Activated naive CD4-positive, alpha-beta T cell treated with anti-CD3 and anti-CD28 coated beads for 36 hours (primary cell): ENCODE results near the gene SELENOW. TPM values are rescaled to one million over a fixed set of nuclear protein-coding genes. Genes with fewer than 3 reads are reported as not detected.
"Not testable (repeated sequence)": the region's sequence is repeated elsewhere in the genome, so short reads cannot be mapped to it uniquely, and the experiment has no call there.

Experiments used
- CTCF ChIA-PET: fragments of 350-600 bp; sonication (Branson Sonifier 250); formaldehyde crosslinking; loops from one replicate; lab custom pipeline; 2021; ENCODE audit warnings: antibody characterized with exemption; lab: Charles Lee
- DNase-seq: peaks from one replicate; pipeline ENCODE4 v3.0.0-alpha.2; 2020
- H3K27ac Mint-ChIP-seq: one replicate; pipeline ENCODE4 v1.8.0; 2021; ENCODE audit warnings: mild to moderate bottlenecking, mixed read lengths
- H3K27me3 Mint-ChIP-seq: one replicate; pipeline ENCODE4 v1.8.0; 2021; ENCODE audit warnings: low read depth, mixed read lengths
- H3K36me3 Mint-ChIP-seq: one replicate; pipeline ENCODE4 v1.8.0; 2021; ENCODE audit warnings: low read depth, mixed read lengths
- H3K4me1 Mint-ChIP-seq: one replicate; pipeline ENCODE4 v1.8.0; 2021; ENCODE audit warnings: low read depth, mixed read lengths
- H3K4me3 Mint-ChIP-seq: one replicate; pipeline ENCODE4 v1.8.0; 2021; ENCODE audit warnings: mild to moderate bottlenecking, moderate library complexity, mixed read lengths
- H3K9me3 Mint-ChIP-seq: one replicate; pipeline ENCODE4 v1.8.0; 2021; ENCODE audit warnings: mixed read lengths
- intact Hi-C: fragments of 100-400 bp; cut with micrococcal nuclease; formaldehyde crosslinking; loops from one replicate; pipeline ENCODE4 v1.15.1; 2023
- total RNA-seq, 2 experiments: library from RNA; stranded (reverse); gene quantifications; one replicate each; pipeline ENCODE4 v1.2.3, GENCODE V29; 2021

Gene SELENOW
- total RNA-seq, 2 experiments from 2014 or later: 146 to 149 TPM

- Mint-ChIP-seq H3K27ac (no peak overlapping the region), H3K27me3 (no peaks in the 10 kb centered on the region), H3K4me1 (no peaks in the 10 kb centered on the region), H3K9me3 (no peaks in the 10 kb centered on the region), H3K4me3 (no peak overlapping the region), H3K36me3 (peaks cover 31% of the 10 kb centered on the region)
- no peak for DNase-seq
- intact Hi-C loops: no loop called here
- CTCF ChIA-PET: interaction anchor here (0.6 kb wide), 2 partner anchors 93 to 161 kb away, joined by 3 to 4 read pairs; no protein-coding TSS in a partner anchor
These were observed 20.1 kb upstream of the SELENOW start for GRCh38 chr19:47758443-47758804.

- no peak for DNase-seq
- Mint-ChIP-seq H3K27me3 (no peaks in the 10 kb centered on the region), H3K4me3 (no peak overlapping the region), H3K36me3 (peaks cover 20% of the 10 kb centered on the region), H3K4me1 (no peaks in the 10 kb centered on the region), H3K9me3 (no peaks in the 10 kb centered on the region), H3K27ac (no peak overlapping the region)
- intact Hi-C loops: no loop called here
- CTCF ChIA-PET: interaction anchor here (1.0 kb wide), 1 partner anchor 28 kb away, joined by 3 read pairs; no protein-coding TSS in a partner anchor
These were observed 17.9 kb upstream of the SELENOW start for GRCh38 chr19:47760632-47760999.

GRCh38 chr19:47761566-47761965 is 16.9 kb upstream of the SELENOW start:
- no peaks in the 10 kb centered on the region for H3K4me1 Mint-ChIP-seq
- DNase-seq: no peak
- intact Hi-C loops: no loop called here
- H3K27me3 Mint-ChIP-seq: no peaks in the 10 kb centered on the region
- H3K9me3 Mint-ChIP-seq: no peaks in the 10 kb centered on the region
- no peak overlapping the region for H3K4me3 Mint-ChIP-seq
- peak overlapping the region; percentile 50 for H3K27ac Mint-ChIP-seq
- CTCF ChIA-PET: no interaction called here
- peaks cover 18% of the 10 kb centered on the region for H3K36me3 Mint-ChIP-seq

- no peak for DNase-seq
- no peaks in the 10 kb centered on the region for H3K9me3 Mint-ChIP-seq
- H3K4me1 Mint-ChIP-seq: no peaks in the 10 kb centered on the region
- no peak overlapping the region for H3K4me3 Mint-ChIP-seq
- H3K36me3 Mint-ChIP-seq: peaks cover 12% of the 10 kb centered on the region
- H3K27ac Mint-ChIP-seq: no peak overlapping the region
- CTCF ChIA-PET: no interaction called here
- intact Hi-C loops: no loop called here
- no peaks in the 10 kb centered on the region for H3K27me3 Mint-ChIP-seq
These were observed 16.4 kb upstream of the SELENOW start for GRCh38 chr19:47762151-47762550.

GRCh38 chr19:47762615-47763308 is 15.7 kb upstream of the SELENOW start:
- intact Hi-C loops: no loop called here
- H3K36me3 Mint-ChIP-seq: peaks cover 10% of the 10 kb centered on the region
- no peaks in the 10 kb centered on the region for H3K9me3 Mint-ChIP-seq
- no peak for DNase-seq
- no peaks in the 10 kb centered on the region for H3K27me3 Mint-ChIP-seq
- no peak overlapping the region for H3K4me3 Mint-ChIP-seq
- CTCF ChIA-PET: no interaction called here
- no peak overlapping the region for H3K27ac Mint-ChIP-seq
- no peaks in the 10 kb centered on the region for H3K4me1 Mint-ChIP-seq

GRCh38 chr19:47764705-47765104 is 13.8 kb upstream of the SELENOW start:
- intact Hi-C loops, H3K27ac Mint-ChIP-seq, H3K4me1 Mint-ChIP-seq, H3K36me3 Mint-ChIP-seq, H3K9me3 Mint-ChIP-seq, H3K27me3 Mint-ChIP-seq, DNase-seq, H3K4me3 Mint-ChIP-seq: not testable (repeated sequence)
- CTCF ChIA-PET: interaction anchor here (1.5 to 2.3 kb wide), 3 partner anchors 23 to 52 kb away, joined by 6 to 11 read pairs (median 6); partner anchors contain the start of gene EHD2

- intact Hi-C loops: loop anchor here (1.0 kb wide), 1 partner anchor 23 kb away; no protein-coding TSS in a partner anchor
- peak; percentile 39 for DNase-seq
- Mint-ChIP-seq H3K36me3 (no peaks in the 10 kb centered on the region), H3K27me3 (peaks cover 4% of the 10 kb centered on the region), H3K27ac (no peak overlapping the region), H3K4me1 (peaks cover 12% of the 10 kb centered on the region), H3K4me3 (no peak overlapping the region), H3K9me3 (no peaks in the 10 kb centered on the region)
- CTCF ChIA-PET: interaction anchor here (0.7 to 2.3 kb wide), 6 partner anchors 14 to 471 kb away, joined by 3 to 11 read pairs (median 5); partner anchors contain the start of gene EHD2
These were observed 12.8 kb upstream of the SELENOW start for GRCh38 chr19:47765523-47766358.

GRCh38 chr19:47766359-47766620 is 12.2 kb upstream of the SELENOW start:
- no peak for DNase-seq
- Mint-ChIP-seq H3K4me3 (no peak overlapping the region), H3K36me3 (no peaks in the 10 kb centered on the region), H3K27me3 (peaks cover 4% of the 10 kb centered on the region), H3K4me1 (peaks cover 12% of the 10 kb centered on the region), H3K9me3 (no peaks in the 10 kb centered on the region), H3K27ac (no peak overlapping the region)
- intact Hi-C loops: loop anchor here (1.0 kb wide), 1 partner anchor 22 kb away; no protein-coding TSS in a partner anchor
- CTCF ChIA-PET: interaction anchor here (1.3 to 2.3 kb wide), 2 partner anchors 13 to 21 kb away, joined by 3 to 11 read pairs; no protein-coding TSS in a partner anchor

- H3K27me3 Mint-ChIP-seq: peaks cover 4% of the 10 kb centered on the region
- CTCF ChIA-PET: interaction anchor here (0.6 to 1.1 kb wide), 3 partner anchors 9 to 841 kb away, joined by 3 to 4 read pairs (median 3); no protein-coding TSS in a partner anchor
- H3K27ac Mint-ChIP-seq: no peak overlapping the region
- intact Hi-C loops: loop anchor here (1.0 kb wide), 1 partner anchor 22 kb away; no protein-coding TSS in a partner anchor
- peaks cover 12% of the 10 kb centered on the region for H3K4me1 Mint-ChIP-seq
- no peak for DNase-seq
- no peaks in the 10 kb centered on the region for H3K9me3 Mint-ChIP-seq
- no peaks in the 10 kb centered on the region for H3K36me3 Mint-ChIP-seq
- H3K4me3 Mint-ChIP-seq: no peak overlapping the region
These were observed 11.8 kb upstream of the SELENOW start for GRCh38 chr19:47766670-47767069.

- Mint-ChIP-seq H3K36me3 (no peaks in the 10 kb centered on the region), H3K27ac (no peak overlapping the region), H3K27me3 (peaks cover 4% of the 10 kb centered on the region), H3K4me3 (no peak overlapping the region), H3K4me1 (peaks cover 12% of the 10 kb centered on the region), H3K9me3 (no peaks in the 10 kb centered on the region)
- CTCF ChIA-PET: interaction anchor here (0.6 to 1.1 kb wide), 3 partner anchors 9 to 840 kb away, joined by 3 to 4 read pairs (median 3); no protein-coding TSS in a partner anchor
- intact Hi-C loops: no loop called here
- DNase-seq: no peak
These were observed 11.2 kb upstream of the SELENOW start for GRCh38 chr19:47767349-47767748.

- Mint-ChIP-seq H3K4me3 (no peak overlapping the region), H3K36me3 (no peaks in the 10 kb centered on the region), H3K27ac (no peak overlapping the region), H3K4me1 (peaks cover 12% of the 10 kb centered on the region), H3K27me3 (peaks cover 4% of the 10 kb centered on the region), H3K9me3 (no peaks in the 10 kb centered on the region)
- intact Hi-C loops: no loop called here
- CTCF ChIA-PET: no interaction called here
- DNase-seq: no peak
These were observed 9.9 kb upstream of the SELENOW start for GRCh38 chr19:47768604-47769003.

- H3K4me3 Mint-ChIP-seq: no peak overlapping the region
- H3K27ac Mint-ChIP-seq: no peak overlapping the region
- peaks cover 4% of the 10 kb centered on the region for H3K27me3 Mint-ChIP-seq
- H3K36me3 Mint-ChIP-seq: no peaks in the 10 kb centered on the region
- peaks cover 12% of the 10 kb centered on the region for H3K4me1 Mint-ChIP-seq
- H3K9me3 Mint-ChIP-seq: no peaks in the 10 kb centered on the region
- CTCF ChIA-PET: no interaction called here
- intact Hi-C loops: no loop called here
- DNase-seq: no peak
These were observed 9.0 kb upstream of the SELENOW start for GRCh38 chr19:47769534-47769933.
